ENCODE measurements around the gene C6orf15. TPM values are rescaled to one million over a fixed set of nuclear protein-coding genes. Genes with fewer than 3 reads are reported as not detected.

The C6orf15 gene
- not detected in 5 replicates for total RNA-seq (2022; extraction: Qiagen RNA extraction; ENCODE audit: low read depth)

DNA sequence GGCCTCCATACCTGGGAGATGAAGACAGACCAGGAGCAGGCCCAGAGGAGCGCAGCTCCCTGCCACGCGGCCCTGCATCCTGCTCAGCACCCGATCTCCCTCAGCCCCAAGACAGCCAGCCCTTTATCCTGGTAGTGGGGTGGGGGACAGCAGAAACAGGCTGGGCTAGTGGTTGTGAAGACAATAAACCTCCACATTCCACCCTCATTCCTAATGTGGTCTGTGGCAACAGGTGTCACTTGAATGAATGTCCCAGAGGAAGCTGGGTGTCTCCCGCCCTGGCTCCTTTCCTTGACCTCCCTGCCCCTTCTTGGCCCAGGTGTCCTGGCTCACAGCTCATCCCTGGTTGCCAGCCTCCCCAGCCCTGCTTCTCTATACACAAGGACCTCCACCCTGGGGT is at the start of gene C6orf15:
Gene C6orf15, minus strand, starts transcription at position 98 of the 400 bp plus-strand sequence. Its CDS starts 20 bp downstream, at position 78.

DNA sequence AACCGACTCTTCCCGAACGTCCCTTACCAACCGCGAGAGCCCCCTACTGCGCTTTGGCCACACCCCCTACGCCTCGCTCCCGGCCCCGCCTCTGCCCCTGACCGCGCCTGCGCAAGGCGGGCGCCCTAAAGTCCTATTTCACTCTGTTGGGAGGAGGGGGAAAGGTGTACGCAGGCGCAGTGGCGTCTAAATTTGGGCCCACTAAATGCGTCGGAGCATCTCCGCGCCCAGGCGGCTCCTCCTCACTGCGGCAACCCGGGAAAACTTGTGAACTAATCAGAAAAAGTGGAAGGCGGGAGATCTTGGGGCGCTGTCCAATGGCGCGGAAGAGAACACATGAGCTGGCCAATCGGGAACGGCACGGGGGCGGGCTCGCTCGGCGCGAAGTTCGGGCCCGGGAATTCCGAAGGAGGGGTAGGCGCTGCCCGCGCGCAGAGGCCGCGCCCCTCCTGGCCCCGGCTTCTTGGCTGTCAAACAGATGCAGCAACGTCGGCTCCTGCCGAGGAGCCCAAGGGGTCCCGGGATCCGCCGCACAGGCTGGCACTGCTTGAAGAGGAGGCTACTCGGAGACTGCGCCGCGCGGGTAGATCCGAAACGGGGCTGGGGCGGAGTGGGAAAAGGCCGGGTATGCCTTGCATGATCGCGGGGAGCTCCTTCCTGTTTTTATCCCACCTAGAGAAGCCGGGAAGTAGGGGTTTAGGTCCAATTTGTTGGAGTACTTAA is 45.9 kb upstream of the C6orf15 start, which contains the start of gene TCF19:
Gene TCF19, plus strand, starts transcription at position 450 of the 723 bp plus-strand sequence. CDS start 881 bp downstream, outside the sequence.

GRCh38 chr6:31157513-31158139 is 45.3 kb upstream of the C6orf15 start, which contains the start of gene CCHCR1:
CCHCR1 (minus strand) TSS chr6:31157802; CDS start chr6:31157600, 202 bp downstream.

DNA sequence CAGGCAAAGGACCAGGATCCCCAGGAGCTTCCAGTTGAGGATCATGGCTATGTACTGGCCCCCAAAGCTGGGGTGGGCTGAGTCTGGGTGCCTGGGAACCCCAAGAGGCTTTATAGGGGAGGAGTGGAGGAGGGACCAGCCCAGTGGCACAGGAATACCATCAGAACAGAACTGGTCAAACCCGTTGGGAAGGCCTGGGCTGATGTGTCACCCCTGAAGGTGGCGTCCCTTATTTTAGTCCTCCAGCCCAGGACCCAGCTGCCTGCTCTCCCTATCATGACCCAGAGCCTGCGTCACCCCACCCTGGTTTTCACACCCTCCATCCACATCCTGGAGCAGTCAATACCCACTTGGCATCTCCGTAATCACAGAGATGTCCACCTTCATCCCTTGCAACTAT is 26.6 kb upstream of the C6orf15 start, which contains the start of gene PSORS1C2:
Gene PSORS1C2, minus strand, starts transcription at position 85 of the 400 bp plus-strand sequence. Its CDS starts 40 bp downstream, at position 45.

GRCh38 chr6:31120151-31120915 is 8.0 kb upstream of the C6orf15 start, which contains the start of gene CDSN:
CDSN (minus strand) TSS chr6:31120446; CDS start chr6:31120419, 27 bp downstream.

GRCh38 chr6:31114541-31114878 is 2.1 kb upstream of the C6orf15 start, which contains the start of gene PSORS1C1:
PSORS1C1 (plus strand) TSS chr6:31114800; CDS start chr6:31129633, 14,833 bp downstream.

Other genes starting within 250 kb of the C6orf15 start
- 42.6 to 57.5 TPM (median 51.4 TPM) in 5 replicates for gene DDR1, start 228.1 kb downstream of the C6orf15 start, total RNA-seq (2022; extraction: Qiagen RNA extraction; ENCODE audit: low read depth)
- gene GTF2H4, start 204.4 kb downstream of the C6orf15 start, total RNA-seq (2022; extraction: Qiagen RNA extraction; ENCODE audit: low read depth): 14.8 to 23.5 TPM (median 19.2 TPM) in 5 replicates
- gene VARS2, start 198.3 kb downstream of the C6orf15 start, total RNA-seq (2022; extraction: Qiagen RNA extraction; ENCODE audit: low read depth): 9.1 to 11.7 TPM (median 11.2 TPM) in 5 replicates
- not detected in 5 replicates for gene SFTA2, start 180.4 kb downstream of the C6orf15 start, total RNA-seq (2022; extraction: Qiagen RNA extraction; ENCODE audit: low read depth)
- gene MUCL3, start 171.6 kb downstream of the C6orf15 start, total RNA-seq (2022; extraction: Qiagen RNA extraction; ENCODE audit: low read depth): 0.01 to 0.05 TPM (median 0.02 TPM) in 3 of 5 replicates, not detected in the others
- not detected in 5 replicates for gene MUC21, start 128.9 kb downstream of the C6orf15 start, total RNA-seq (2022; extraction: Qiagen RNA extraction; ENCODE audit: low read depth)
- 0.01 to 0.03 TPM in 2 of 5 replicates, not detected in the others for gene MUC22, start 102.1 kb downstream of the C6orf15 start, total RNA-seq (2022; extraction: Qiagen RNA extraction; ENCODE audit: low read depth)
- 3.0 to 4.4 TPM (median 4.1 TPM) in 5 replicates for gene PSORS1C1, start 2.2 kb upstream of the C6orf15 start, total RNA-seq (2022; extraction: Qiagen RNA extraction; ENCODE audit: low read depth)
- gene CDSN, start 7.9 kb upstream of the C6orf15 start, total RNA-seq (2022; extraction: Qiagen RNA extraction; ENCODE audit: low read depth): not detected in 5 replicates
- gene PSORS1C2, start 26.5 kb upstream of the C6orf15 start, total RNA-seq (2022; extraction: Qiagen RNA extraction; ENCODE audit: low read depth): not detected in 5 replicates
- 6.5 to 7.3 TPM (median 6.7 TPM) in 5 replicates for gene CCHCR1, start 45.2 kb upstream of the C6orf15 start, total RNA-seq (2022; extraction: Qiagen RNA extraction; ENCODE audit: low read depth)
- gene TCF19, start 46.0 kb upstream of the C6orf15 start, total RNA-seq (2022; extraction: Qiagen RNA extraction; ENCODE audit: low read depth): 12.1 to 15.0 TPM (median 13.7 TPM) in 5 replicates
- 2.8 to 6.0 TPM (median 4.1 TPM) in 5 replicates for gene POU5F1, start 58.1 kb upstream of the C6orf15 start, total RNA-seq (2022; extraction: Qiagen RNA extraction; ENCODE audit: low read depth)
- 44.7 to 60.0 TPM (median 50.9 TPM) in 5 replicates for gene HLA-C, start 159.5 kb upstream of the C6orf15 start, total RNA-seq (2022; extraction: Qiagen RNA extraction; ENCODE audit: low read depth)
- 24.5 to 36.5 TPM (median 29.0 TPM) in 5 replicates for gene HLA-B, start 244.6 kb upstream of the C6orf15 start, total RNA-seq (2022; extraction: Qiagen RNA extraction; ENCODE audit: low read depth)